NCI-H1048 (cell line): Measurements from ENCODE around the gene CREBZF.
"Not testable (repeated sequence)": the region's sequence is repeated elsewhere in the genome, so short reads cannot be mapped to it uniquely, and the experiment has no call there.

Source experiments
- DNase-seq: peaks from one replicate; lab custom pipeline; 2025; lab: John Stamatoyannopoulos, UW

The CREBZF gene

GRCh38 chr11:85670949-85671663 is 6.2 kb upstream of the CREBZF start:
- not testable (repeated sequence) for DNase-seq

DNA sequence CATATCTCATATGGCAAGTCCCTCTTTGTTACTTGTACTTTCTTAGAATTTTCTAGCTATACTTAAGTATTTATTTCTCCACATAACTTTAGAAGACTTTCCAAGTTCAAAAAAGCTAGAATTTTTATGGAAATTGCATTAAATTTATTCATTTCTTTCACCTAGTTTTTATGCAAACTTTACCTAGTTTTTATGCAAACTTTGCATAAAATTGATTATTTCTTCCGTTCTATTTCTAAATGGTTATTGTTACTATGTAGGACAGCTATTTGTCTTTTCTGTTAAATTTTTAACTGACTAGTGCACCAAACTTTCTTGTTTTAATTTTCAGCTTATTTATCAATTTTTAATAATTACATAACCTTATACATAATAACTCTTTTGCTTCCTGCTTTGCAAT is 3.2 kb upstream of the CREBZF start:
- no peak for DNase-seq

GRCh38 chr11:85666687-85667086 is 1.8 kb upstream of the CREBZF start:
- DNase-seq = no peak

DNA sequence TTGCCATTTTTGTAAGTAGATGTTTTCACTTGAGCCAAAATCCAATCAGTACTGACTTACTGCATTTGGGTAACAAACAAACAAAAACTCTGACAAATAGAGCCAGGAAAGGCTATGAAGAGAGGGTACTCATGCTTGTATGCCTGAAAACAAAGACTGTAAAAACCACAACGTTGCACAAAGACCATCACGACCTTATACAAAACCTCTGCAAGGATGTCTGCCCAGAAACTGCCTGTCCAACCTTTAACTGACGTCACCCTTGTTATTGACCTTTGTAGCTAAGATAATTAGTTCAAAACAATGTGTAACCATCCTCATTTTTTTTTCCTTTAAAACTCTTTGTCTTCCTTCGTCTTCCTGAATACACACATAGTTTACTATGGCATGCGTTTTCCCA is 804 bp upstream of the CREBZF start:
- DNase-seq = no peak

- DNase-seq = no peak
Measured at GRCh38 chr11:85663753-85664614, 945 bp downstream of the CREBZF start.

DNA sequence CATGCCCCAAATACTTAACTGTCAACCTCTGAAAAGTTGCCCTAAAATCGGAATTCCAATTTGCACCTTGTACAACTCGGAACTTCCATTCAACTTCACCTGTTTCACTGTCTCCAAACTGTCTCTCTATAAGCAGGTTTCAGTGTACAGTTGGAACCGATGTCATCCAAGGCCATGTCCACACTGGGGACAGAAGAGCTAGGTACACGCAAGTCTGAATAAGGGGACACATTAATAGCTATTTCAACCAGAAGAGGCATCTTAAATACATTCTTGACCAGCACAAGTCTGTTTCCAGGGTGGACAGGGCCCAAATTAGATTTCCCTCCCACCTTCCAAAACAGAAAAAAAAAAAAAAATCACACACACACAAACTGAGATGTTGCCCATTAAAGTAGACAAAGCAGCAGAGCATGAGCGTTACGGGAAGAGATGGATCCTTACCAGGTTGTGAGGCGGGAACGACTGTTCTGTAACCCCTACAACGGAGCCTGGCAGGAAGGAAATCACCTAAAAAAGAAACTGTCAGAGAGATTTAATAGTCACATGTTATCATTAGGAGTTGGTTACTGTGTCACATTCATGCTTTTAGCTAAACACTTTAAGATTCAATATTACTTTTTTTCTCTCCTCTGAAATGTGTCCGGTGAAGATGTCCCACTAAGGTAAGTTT is 1.7 kb downstream of the CREBZF start:
- DNase-seq = no peak

GRCh38 chr11:85661972-85662664 is 2.8 kb downstream of the CREBZF start:
- no peak for DNase-seq

- DNase-seq = no peak
Measured at GRCh38 chr11:85658180-85658579, 6.7 kb downstream of the CREBZF start.

GRCh38 chr11:85656777-85657176 is 8.2 kb downstream of the CREBZF start:
- DNase-seq = no peak

GRCh38 chr11:85654343-85654742 is 10.6 kb downstream of the CREBZF start:
- not testable (repeated sequence) for DNase-seq

- DNase-seq = no peak
Measured at GRCh38 chr11:85652786-85653447, 12.0 kb downstream of the CREBZF start.

- DNase-seq = no peak
Measured at GRCh38 chr11:85651118-85651517, 13.8 kb downstream of the CREBZF start.

GRCh38 chr11:85647604-85648299 is 17.2 kb downstream of the CREBZF start, which contains the start of gene TMEM126A:
TSS of gene TMEM126A (plus strand) at chr11:85647967. CDS start at chr11:85650256, 2,289 bp downstream.
- peak; percentile 76 for DNase-seq

DNA sequence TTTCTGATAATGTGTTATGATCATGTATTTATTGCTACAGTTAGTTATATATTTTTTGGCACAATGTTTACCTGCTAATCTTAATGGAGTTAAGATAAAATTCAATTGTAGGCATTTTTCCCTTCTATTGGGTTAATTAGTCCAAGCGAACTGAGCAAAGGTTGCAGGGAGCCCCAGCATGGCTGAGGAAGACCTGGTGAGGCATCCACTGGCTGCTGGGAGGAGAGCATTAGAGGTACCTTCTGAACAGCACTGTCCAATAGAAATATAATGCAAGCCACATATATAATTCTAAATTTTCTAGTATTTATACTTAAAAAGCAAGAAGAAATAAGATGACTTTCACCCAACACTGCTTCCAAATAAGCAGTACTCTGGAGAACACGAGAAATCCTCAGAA is 17.9 kb downstream of the CREBZF start:
- DNase-seq = no peak

GRCh38 chr11:85643191-85643614 is 21.7 kb downstream of the CREBZF start:
- DNase-seq = no peak

- no peak for DNase-seq
Measured at GRCh38 chr11:85634747-85635146, 30.2 kb downstream of the CREBZF start.

DNA sequence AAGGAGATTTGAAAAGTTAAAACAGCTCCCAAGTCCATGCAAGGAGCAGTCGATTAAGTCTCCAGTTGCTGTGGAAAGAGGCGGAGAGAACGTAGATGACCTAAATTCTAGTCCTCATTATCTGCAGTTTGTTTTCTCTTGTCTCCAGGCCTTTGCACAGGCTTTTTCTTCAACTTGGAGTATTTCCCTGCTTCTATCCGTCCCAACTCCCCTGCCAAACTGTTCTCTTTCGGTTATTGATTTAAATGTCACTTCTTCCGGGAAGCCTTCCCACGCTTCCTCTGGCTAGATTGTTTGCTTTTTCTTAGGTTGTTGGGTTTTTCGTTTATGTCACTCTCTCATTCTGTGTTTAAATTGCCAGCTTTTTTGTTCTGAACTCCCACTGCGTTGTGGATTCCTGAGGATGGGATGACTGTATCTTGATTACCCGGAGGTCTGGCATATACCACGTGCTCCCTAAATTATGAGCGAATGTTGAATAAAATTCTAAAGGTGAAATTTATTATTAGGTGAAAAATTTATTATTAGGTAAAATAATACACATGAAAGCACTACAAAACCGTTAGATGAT is 36.1 kb downstream of the CREBZF start:
- no peak for DNase-seq

DNA sequence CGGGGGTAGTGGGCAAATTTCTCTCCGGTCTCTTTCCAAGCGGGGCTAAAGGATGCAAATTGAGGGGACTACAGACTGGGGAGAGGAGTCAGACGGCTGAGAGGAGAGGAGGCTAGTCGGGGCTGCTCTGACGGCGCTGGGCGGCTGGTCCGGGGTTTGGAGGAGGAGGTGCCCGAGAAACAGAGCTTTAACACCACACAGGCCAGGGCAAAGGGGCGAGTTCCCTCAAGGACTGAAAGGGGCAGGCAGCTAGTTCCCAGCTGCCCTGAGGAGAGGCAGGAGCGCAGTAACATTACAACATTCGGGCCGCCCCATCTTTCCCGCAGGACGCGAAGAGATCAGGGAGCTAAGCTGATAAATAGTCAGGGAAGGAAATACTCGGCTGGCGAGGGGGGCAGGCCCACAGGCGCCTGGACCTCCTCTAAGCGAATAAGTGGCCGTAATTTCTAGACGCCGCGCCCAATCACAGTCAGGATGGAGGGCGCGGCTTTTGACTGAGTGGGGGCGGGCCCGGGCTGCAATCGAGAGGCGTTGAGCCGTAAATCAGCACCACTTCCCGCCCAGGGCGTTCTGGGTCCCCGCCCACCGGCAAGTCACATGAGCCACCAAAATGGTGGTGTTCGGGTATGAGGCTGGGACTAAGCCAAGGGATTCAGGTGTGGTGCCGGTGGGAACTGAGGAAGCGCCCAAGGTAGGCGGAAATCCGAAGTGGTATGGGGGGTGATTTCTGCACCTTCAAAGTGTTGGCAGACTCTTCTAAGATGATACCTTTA is 36.7 kb downstream of the CREBZF start, which contains the start of gene TMEM126B:
TSS of gene TMEM126B (plus strand) at position 596 of the 773 bp plus-strand sequence. CDS start at position 611, 15 bp downstream.
- peak; percentile 92 for DNase-seq

DNA sequence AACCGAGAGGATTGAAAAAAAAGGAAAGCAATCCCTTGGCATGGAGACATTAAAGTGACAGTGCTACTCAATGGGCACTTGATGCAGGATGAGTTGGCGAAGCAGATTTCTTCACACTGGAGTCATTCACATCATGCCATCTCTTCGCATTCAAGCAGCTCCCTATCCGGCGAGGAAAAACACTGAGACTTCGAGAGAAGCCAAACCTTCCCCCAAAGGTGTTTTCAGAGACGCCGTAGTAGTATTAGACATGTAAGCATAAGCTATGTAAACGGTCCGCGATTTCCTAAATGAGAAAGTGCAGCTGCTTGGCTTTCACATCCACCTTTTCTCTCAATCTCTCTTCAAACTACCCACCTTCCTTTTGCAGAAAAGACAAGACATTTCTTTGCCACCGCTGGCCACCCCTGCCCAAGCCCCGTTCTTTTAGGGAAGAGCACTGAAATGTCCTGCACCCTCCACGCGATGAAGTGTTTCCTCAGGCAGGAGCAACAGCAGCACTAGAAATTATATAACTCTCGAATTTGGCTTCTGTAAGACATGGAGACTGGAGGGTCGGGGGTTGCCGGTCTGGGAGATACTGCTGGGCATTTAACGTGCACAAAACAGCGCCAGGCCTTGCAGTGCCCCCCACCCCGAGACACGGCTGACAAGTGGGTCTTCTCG is 37.5 kb downstream of the CREBZF start, which contains the start of gene DLG2:
TSS of gene DLG2 (minus strand) at position 13 of the 666 bp plus-strand sequence.
- no peak for DNase-seq
